ENCODE data around the gene REPS1.

DNA sequence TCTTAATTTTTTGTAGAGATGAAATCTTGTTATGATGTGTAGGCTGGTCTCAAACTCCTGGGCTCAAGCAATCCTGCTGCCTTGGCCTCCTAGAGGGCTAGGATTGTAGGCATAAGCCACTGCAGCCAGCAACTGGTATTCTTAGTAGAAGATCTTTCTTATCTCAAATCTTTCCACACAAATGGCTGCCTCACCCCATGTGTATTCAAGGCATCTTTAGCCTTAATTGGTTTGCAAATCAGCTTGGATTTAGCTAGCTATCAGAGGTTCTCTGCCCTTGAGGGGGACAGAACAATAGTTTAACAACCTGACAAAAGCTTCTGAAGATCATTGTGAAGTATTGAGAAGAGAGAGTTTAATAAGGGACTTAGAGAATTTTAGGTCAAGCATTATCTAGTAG lies 22.6 kb upstream of the REPS1 start:
- TF ChIP-seq, protein P1, sequence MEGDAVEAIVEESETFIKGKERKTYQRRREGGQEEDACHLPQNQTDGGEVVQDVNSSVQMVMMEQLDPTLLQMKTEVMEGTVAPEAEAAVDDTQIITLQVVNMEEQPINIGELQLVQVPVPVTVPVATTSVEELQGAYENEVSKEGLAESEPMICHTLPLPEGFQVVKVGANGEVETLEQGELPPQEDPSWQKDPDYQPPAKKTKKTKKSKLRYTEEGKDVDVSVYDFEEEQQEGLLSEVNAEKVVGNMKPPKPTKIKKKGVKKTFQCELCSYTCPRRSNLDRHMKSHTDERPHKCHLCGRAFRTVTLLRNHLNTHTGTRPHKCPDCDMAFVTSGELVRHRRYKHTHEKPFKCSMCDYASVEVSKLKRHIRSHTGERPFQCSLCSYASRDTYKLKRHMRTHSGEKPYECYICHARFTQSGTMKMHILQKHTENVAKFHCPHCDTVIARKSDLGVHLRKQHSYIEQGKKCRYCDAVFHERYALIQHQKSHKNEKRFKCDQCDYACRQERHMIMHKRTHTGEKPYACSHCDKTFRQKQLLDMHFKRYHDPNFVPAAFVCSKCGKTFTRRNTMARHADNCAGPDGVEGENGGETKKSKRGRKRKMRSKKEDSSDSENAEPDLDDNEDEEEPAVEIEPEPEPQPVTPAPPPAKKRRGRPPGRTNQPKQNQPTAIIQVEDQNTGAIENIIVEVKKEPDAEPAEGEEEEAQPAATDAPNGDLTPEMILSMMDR (IDR thresholded peaks at IDR 0.05): no peak
- no peak for TF ChIP-seq POLR2A (IDR thresholded peaks at IDR 0.05)
